GM21447 (cell line): Measurements from ENCODE around the gene UFSP1.
"Not testable (repeated sequence)": the region's sequence is repeated elsewhere in the genome, so short reads cannot be mapped to it uniquely, and the experiment has no call there.

ENCODE experiments used
- ATAC-seq: cut with Tn5 transposase; IDR thresholded peaks from one replicate; pipeline ENCODE4 v1.9.1; 2021; ENCODE audit not compliant: unreplicated experiment

The UFSP1 gene

GRCh38 chr7:100888988-100889750 lies at the start of gene UFSP1:
TSS of gene UFSP1 (minus strand) at chr7:100889715. CDS start at chr7:100889271, 444 bp downstream.
- peak; percentile 25 for ATAC-seq

GRCh38 chr7:100936167-100936566 lies 46.7 kb upstream of the UFSP1 start:
- not testable (repeated sequence) for ATAC-seq

- not testable (repeated sequence) for ATAC-seq
Observed at GRCh38 chr7:100935381-100935780, 45.9 kb upstream of the UFSP1 start.

GRCh38 chr7:100933734-100934133 lies 44.2 kb upstream of the UFSP1 start:
- no peak for ATAC-seq

- ATAC-seq: no peak
Observed at GRCh38 chr7:100929808-100930174, 40.3 kb upstream of the UFSP1 start.

- ATAC-seq: not testable (repeated sequence)
Observed at GRCh38 chr7:100923616-100924015, 34.1 kb upstream of the UFSP1 start.

GRCh38 chr7:100921039-100921438 lies 31.5 kb upstream of the UFSP1 start:
- ATAC-seq: no peak

- ATAC-seq: not testable (repeated sequence)
Observed at GRCh38 chr7:100919779-100920437, 30.4 kb upstream of the UFSP1 start.

GRCh38 chr7:100919335-100919734 lies 29.8 kb upstream of the UFSP1 start:
- not testable (repeated sequence) for ATAC-seq

GRCh38 chr7:100914879-100915447 lies 25.4 kb upstream of the UFSP1 start:
- ATAC-seq: no peak

- no peak for ATAC-seq
Observed at GRCh38 chr7:100914208-100914878, 24.8 kb upstream of the UFSP1 start.

- ATAC-seq: no peak
Observed at GRCh38 chr7:100911484-100911883, 22.0 kb upstream of the UFSP1 start.

- not testable (repeated sequence) for ATAC-seq
Observed at GRCh38 chr7:100910443-100910842, 20.9 kb upstream of the UFSP1 start.

- ATAC-seq: no peak
Observed at GRCh38 chr7:100908512-100908911, 19.0 kb upstream of the UFSP1 start.

- ATAC-seq: no peak
Observed at GRCh38 chr7:100902638-100903037, 13.1 kb upstream of the UFSP1 start.

GRCh38 chr7:100901921-100902332 lies 12.4 kb upstream of the UFSP1 start:
- no peak for ATAC-seq

GRCh38 chr7:100900978-100901377 lies 11.5 kb upstream of the UFSP1 start:
- no peak for ATAC-seq

- ATAC-seq: no peak
Observed at GRCh38 chr7:100899432-100899831, 9.9 kb upstream of the UFSP1 start.

GRCh38 chr7:100897772-100898454 lies 8.4 kb upstream of the UFSP1 start:
- no peak for ATAC-seq

- ATAC-seq: no peak
Observed at GRCh38 chr7:100896732-100897608, 7.5 kb upstream of the UFSP1 start.
